NCI-H146 treated with DMSO at 0.1 percent for 48 hours (cell line): ENCODE measurements around the gene TCF4.
"Not testable (repeated sequence)": the region's sequence is repeated elsewhere in the genome, so short reads cannot be mapped to it uniquely, and the experiment has no call there.

Source experiments
- DNase-seq: peaks from one replicate; lab custom pipeline; 2025; ENCODE audit not compliant: unreplicated experiment; lab: John Stamatoyannopoulos, UW

TCF4 gene

DNA sequence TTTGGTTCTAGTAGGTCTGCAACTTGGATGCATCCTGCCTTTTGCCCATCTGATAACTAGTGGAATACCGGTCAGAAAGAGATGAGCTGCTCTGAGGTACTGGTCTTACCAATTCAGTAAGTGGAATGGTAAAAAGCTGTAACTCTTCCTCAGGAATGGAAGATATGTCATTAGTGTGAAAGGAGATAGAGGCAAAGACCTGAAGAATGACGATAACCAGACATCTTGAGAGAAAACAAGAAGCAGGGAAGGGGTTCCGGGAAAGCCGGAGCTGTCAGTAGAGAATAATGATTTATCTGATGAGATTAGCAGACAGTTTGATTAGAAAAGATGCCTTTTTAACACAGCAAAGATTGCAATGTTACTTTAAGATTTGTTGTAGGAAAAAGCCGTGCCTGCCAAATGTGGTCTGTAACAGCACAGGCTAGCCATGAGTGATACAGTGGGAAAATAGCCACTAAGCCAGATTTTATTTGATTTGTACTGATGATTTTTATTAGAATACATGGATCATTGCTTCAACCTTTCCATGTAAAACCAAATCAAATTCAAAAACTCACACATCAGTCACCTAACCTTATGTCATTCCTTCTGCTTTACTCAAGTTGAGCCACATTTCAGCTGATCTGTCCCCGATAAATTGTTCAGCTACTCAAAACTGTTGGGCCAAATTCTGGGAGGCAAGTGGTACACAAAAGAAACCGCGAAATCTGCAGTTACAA, 110.0 kb downstream of the TCF4 start:
- DNase-seq = no peak

DNA sequence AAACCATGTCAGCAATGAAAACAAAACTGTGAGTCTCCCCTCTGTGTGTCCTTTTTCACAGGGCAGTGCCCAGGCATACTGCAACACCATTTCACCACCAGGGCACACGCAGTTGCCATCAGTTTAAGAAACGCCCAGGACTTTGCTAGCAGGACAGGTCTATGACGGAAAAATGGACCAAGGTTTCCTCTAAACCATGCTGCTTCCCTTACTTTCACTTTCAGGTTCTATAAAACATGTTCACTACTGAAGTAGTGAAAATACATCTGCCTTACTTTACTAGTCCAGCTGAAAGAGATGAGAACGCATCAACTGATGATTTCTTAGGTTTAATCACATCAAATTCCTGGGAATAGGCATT, 110.5 kb downstream of the TCF4 start:
- DNase-seq = no peak

DNA sequence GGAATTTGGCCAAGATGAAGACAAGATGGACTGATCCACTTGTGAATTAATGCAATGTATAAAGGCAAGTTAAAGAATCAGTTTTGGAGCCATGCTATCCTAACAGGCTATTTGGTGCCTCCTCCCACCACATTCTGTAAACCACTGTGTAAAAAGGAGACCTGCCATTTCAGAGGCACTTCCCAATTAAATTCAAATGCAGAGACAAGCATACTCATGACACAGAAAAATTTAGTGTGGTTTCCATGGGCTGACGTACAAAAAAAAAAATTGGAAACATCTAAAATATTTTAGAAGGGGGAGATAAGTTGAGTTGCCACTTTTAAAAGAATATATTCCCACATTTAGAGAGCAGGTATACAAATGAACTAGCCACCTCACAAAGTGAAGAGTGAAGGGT, 112.1 kb downstream of the TCF4 start:
- no peak for DNase-seq

DNA sequence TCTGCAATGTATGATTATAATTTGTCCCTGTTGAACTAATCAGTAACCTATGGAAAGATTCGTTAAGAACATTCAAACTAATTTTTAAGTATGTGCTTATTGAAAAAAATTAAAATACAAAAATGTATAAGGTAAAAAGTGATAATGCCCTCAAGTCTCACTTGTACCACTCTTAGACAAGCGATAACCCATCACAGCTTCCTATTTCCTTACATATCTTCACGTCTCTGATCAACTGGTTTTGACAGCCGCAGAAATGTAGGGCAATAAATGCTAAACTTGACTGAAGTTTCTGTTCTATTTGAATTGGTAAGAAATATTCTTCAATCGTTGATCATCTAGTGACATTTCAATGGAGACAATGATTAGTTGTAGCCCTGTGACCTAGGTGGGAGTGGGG, 112.5 kb downstream of the TCF4 start:
- no peak for DNase-seq

DNA sequence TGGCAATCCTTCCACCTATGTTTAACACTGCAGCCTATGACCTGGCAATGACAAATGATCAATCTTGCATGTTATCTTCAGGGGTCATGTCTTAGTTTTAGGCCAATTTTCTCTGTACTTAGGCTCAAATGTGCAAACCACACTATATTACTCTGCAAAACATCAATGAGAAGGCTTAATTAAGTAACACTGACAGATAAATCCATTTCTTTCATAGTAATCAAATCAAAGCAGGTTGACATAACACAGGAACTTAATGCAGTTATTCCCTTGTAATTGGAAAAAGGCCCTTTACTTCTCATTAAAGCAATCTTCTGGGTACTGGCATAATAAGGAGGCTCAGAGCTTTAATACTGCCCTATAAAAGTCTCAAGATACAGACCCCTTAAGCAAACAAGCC, 114.4 kb downstream of the TCF4 start:
- no peak for DNase-seq

DNA sequence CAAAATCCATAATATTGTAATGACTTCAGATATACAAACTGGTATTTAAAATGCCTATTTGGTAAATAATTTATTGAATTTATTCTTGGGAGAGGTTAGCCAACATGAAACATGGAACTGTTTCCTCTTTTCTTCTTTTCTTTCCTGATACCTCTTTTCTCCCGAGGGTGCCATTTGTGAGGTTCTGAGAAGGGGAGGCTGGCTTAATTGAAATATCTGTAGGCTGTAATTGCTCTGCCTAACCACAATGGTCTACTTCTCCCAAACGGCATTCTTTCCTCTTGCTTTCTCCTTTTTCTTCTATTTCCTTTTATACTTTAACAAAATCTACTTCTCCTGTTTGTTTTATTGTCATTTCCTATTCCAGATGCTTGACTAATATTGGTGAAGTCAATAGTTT, 114.9 kb downstream of the TCF4 start:
- no peak for DNase-seq

DNA sequence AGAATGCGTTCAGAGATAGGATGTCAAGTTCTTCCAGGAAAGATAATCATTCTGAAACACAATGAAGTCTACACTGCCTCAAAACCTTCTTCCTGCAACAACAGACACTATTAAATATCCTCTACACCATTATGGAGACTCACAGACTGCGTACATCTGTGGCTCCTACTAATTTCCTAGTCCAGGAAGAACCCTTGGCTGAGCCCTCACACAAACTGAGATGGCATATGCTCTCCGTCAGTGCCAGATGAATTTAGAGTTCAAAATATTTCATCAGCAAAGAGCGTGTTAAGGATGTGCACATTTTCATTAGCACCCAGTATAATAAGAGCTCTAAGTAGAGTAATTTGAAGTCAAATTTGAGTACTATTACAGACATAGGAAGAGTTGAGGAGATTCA, 117.2 kb downstream of the TCF4 start:
- no peak for DNase-seq

DNA sequence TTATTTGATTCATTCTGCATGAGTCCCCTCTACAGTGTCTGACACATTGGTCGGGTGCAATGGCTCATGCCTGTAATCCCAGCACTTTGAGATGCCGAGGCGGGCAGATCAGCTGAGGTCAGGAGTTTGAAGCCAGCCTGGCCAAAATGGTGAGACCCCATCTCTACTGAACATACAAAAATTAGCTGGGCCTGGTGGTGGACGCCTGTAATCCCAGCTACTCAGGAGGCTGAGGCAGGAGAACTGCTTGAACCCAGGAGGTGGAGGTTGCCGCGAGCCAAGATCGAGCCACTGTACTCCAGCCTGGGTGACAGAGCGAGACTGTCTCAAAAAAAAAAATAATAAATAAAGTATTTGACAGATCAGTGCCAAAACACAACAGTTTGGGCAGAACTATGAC, 118.9 kb downstream of the TCF4 start:
- DNase-seq = not testable (repeated sequence)

DNA sequence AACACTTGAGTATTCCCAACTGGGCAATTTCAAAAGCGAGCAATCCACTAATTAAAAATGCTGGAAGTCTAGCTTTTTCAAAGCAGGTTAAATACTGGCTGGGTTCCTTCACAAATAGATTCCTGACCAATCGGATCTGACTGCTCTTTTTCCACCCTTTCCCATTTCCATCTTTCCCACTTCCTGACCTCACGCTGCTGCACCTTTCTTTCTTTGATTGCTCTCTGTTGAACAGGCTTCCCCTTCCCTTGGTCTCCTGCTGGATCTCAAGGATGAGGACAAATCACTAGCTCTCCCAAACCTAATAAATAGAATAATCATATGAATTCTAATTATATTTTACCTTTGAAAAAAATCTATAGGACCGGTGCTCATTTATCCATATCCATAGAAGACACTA, 121.2 kb downstream of the TCF4 start:
- no peak for DNase-seq

DNA sequence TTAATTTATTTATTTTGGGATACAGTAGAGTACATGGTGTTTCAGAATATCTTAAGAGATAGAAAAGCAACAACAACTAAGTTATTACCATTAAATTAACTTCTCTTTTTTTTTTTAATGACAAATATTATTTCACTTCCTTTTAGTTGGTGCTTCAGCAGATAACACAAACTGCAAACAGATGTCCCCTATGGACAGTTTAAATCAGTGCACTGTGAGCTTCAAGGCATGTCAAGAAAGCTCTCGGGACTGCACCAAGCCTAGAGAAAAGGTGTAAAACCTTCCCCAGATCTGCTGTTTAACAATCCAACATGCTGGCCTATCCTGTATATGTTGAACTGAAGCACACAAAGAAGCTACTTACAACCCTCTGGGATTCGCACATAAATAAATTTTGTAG, 122.7 kb downstream of the TCF4 start:
- DNase-seq = no peak

DNA sequence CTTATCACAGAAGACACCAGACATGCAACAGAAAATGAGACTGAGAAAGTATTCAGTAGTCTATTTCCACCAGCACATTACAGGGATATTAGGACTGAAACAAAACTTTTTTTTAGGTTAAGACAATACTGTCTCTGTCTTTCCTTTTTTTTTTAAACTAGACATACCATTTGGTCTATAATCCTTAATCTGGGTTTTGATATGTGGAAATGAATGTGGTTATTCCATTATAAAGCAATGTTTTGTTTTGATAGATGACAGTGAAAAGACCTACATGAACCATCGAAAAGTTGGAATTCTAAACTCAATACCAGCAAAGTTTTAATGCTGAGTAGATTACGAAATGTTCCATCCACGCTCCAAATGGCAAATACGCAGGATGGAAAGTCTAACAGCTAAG, 123.4 kb downstream of the TCF4 start:
- DNase-seq = no peak

DNA sequence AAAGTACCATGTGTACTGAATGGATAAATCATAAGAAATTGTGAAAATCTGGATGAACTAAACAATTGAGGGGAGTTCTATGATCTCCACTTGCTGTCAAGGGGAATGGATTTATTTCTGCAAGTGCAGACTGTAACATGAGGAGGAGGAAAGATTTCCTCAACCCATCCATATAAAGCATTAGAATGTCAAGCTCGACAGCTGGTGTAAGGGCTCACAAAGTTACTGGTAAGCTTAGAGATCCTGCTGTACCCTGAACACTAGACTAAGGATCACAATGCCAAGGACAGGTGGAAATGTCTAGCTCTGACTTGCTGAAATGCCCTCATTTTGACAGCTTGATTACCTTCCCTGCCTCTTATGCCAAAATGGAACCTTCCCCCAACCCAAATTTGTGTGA, 125.3 kb downstream of the TCF4 start:
- DNase-seq = no peak

DNA sequence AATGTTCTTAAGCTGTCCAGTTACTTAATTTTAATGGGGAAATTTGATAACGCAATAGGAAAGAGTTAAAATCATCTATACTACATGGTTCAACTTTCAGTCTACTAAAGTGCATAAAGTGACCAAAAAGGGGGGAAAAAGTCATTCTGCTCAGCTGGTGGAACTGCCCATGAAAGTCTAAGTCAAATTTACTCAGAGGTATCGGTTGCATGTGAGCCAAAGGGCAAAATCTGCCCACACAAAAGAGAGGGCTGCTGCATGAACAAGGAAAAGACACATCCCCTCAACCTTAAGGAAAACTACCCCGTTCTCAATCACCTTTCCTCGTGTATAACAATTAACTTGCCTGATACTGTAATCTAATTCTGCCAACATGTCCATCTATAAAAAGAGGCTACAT, 126.1 kb downstream of the TCF4 start:
- DNase-seq = no peak

DNA sequence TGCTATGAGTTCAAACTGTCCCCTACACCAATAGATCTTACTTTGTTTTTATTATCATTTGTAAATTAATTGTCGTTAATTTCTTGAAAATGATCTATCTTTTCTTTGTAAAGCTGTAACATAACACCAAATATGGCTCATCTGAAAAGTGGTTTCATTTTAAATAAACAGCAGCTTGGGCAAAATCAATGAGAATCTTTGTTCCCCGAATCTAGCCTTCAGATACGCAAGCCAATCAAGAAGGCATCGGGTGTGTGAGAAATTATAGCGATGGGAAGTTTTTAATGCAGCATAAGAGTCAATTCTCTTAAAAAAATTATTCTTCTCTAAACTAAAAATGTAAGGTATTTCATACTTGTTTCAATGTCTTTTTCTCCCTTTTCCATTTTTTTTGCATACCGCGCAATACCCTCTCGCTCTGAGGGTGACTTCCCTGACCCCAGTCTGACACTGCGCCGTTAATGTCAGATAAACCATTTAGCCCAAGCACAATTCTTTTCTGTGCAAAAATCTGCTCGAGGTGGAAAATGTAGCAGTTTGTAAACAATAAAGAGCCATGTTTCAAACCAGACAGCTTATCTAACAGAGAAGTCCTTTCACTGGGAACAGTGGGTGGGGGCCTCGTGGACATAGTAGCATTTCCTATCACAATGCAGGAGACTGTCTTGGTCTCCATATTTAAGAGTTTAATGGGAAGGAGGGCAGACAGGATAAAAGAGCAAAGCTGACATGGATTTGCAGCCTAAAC, 129.4 kb downstream of the TCF4 start:
- peak; percentile 94 for DNase-seq

DNA sequence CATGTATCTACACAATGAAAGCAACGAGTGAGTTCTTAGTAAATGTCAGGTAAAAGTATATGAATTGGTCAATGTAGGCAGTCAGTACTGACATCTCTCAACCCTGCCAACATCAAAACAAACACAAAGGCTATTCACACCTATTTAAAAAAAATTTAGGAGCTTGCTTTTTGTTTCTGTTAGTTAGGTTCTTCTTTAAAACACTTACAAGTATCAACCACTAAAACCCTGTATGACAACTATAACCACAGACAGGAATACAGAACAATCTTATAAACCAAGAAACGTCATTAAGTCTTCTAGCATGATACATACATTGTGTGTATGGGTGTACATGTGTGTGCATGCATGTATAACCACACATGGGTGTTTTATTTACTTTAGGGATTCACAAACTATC, 131.0 kb downstream of the TCF4 start:
- DNase-seq = no peak

DNA sequence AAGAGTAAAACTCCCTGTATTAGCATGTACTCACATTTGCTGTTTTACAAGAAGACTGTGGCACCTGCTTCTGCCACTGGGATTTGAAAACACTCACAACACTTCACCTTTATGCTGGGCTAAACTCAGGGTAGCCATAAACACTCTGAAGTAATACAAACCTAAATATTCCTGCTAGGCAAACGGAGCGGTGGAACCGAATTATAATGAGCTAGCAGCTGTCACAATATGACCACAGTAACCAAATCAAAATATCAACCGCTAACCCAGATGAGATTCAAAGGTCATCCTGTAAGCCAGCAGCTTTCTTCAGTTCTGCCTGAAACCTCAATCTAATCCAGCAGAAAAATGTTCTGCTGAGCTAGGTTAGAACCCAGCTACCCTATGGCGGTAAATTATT, 132.1 kb downstream of the TCF4 start:
- DNase-seq = peak; percentile 53

DNA sequence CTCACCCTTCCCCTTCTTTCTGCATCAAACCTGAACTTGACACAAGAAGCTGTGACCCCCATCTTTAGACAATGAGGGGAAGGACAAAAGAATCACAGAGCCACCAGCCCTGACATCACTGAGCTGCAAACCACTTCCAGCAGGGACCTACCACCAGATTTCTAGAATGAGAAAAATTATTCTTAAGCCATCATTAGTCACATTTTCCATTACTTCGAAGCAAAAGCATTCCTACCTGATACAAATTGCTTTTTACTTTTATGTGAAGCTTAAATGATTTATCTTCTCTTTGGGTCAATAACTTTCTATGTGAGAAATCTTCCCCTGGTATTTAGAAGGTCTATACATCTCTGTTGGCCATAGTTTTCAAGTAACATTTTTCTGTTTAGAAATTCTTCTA, 134.8 kb downstream of the TCF4 start:
- no peak for DNase-seq

DNA sequence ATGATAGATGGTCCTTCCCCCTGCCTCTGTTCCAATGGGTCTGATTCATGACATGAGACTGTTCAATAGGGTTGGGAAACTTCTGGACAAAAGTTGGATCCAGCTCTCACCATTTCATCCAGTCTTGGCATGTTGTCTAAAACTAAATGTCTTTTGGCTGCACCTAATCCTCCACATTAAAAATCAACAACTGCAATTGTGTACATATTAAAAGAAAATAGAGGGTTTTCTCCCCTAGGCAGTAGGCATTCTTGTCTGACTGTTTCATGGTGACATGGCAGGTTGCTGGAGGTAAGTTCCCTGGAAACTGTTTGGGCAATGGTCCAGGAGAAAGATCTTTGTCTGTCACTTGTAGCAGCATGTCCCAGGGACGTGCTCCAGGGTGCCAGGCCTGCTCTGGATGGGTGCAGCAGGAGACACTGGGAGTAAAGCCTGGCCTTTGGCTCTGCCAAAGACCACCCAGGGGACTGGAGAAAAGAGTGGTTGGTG, 135.8 kb downstream of the TCF4 start:
- no peak for DNase-seq

DNA sequence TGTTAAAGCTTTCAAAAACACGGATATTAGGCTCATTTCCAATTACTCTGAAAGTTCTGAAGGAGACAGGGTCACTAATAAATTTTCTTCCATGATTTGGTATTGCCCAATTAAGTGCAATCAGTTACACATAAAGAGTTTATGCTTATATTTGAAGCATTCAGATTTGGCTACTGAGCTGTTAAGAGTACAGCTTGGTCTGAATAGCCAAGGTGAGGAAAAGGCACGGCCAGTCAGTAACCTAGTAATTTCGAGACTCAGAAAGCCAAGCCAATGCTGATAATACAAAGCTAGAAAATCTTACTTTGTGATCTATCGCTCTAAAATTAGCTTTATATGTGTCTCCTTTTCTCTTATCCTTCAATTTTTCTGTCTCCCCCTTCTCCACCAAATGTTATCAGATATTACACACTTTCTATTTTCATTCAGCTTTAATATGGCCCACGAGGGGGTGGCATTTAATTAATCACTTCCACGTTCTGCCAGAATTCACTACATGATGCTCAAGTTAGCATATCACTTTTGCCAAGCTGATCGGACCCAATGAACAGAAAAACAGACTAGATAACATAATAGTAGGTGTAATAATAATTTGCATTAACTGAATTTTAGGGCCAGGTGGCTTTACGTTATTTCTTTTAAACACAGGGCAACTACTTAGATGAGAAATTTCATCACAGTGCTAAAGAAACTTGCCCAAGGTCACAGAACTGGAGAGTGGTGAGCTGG, 138.4 kb downstream of the TCF4 start:
- DNase-seq = no peak

DNA sequence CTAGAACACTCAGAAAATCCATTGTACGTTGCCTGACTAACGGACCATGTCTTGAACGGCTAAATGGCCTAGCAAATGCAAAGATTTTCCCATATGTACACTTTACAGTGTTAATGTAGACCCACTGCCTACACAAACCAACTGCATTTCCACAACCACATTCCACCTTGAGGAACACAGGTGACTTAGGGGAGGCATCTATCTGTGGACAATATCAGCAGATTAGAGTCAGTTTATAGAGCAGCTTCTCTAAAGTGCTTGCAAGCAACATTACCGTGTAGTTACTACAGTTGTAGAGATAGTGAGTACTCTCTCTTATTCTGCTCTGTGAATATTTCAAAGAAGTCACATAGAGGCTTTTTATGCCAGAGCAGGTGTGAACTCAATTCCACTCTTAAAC, 139.6 kb downstream of the TCF4 start:
- DNase-seq = no peak

DNA sequence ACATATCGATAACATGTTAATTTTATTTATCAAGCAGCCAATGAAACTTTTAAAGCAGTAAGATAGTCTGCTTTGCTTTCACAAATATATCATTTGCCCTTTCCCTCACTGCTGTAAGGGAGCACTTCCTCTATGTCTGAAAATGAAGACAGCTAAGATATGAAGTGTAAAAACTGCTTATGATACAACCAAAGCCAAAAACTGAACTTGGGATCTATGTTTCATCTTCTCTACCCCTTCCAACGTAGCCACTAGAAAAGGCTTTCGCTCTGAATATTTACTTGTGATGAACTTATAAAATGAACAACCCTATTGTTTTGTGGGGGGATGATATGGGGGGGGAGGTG, 140.3 kb downstream of the TCF4 start:
- no peak for DNase-seq

DNA sequence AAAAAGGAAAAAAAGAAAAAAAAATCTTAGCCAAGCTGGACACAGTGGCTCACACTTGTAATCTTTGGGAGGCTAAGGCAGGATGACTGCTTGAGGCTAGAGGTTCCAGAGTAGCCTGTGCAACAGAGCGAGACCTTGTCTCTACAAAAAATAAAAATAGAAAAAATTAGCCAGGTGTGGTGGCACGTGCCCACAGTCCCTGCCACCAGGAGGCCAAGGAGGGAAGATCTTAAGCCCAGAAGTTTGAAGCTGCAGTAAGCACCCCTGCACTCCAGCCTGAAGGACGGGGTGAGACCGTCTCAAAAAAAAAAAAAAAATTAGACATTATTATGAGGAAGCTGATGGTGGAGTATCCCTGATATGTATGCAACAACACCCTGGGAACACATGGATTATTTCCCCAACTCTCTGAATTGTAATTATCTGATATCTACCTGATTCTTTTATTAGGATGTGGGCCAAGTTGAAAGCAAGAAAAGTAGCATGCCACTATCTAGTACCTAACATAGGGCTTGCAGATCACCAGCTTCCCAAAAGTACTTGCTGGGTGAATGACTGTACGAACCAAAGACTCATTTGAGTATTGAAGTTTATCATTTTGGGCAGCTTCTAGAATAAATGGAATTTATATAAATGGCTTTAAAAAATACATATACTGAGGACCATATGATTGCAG, 140.9 kb downstream of the TCF4 start:
- DNase-seq = no peak
